Loucy (cell line): Measurements from ENCODE around the gene AGBL1.

Experiments
- H2AFZ ChIP-seq: fragments of 200-600 bp; sonication (generic); 2 replicates; pipeline ENCODE4 v1.6.0; 2016; ENCODE audit warnings: antibody characterized with exemption, mild to moderate bottlenecking, low read length, moderate library complexity
- H3F3A ChIP-seq: fragments of 200-600 bp; 2 replicates; pipeline ENCODE4 v1.6.0; 2016; ENCODE audit warnings: antibody characterized with exemption, low read depth, mild to moderate bottlenecking
- H3K27me3 ChIP-seq: fragments of 200-600 bp; sonication (generic); 2 replicates; pipeline ENCODE4 v1.6.1; 2014; ENCODE audit warnings: low read length, mild to moderate bottlenecking; ENCODE audit not compliant: insufficient read depth, poor library complexity, severe bottlenecking
- H3K36me3 ChIP-seq: fragments of 200-600 bp; sonication (generic); 2 replicates; pipeline ENCODE4 v1.6.1; 2016; ENCODE audit warnings: low read length; ENCODE audit not compliant: insufficient read depth
- H3K4me1 ChIP-seq: fragments of 200-600 bp; sonication (generic); 2 replicates; pipeline ENCODE4 v1.5.1; 2014; ENCODE audit warnings: low read length, mild to moderate bottlenecking; ENCODE audit not compliant: insufficient read depth, poor library complexity, severe bottlenecking
- H3K4me2 ChIP-seq: fragments of 200-600 bp; sonication (generic); 2 replicates; pipeline ENCODE4 v1.6.0; 2014; ENCODE audit warnings: antibody characterized with exemption, low read length, low read depth, mild to moderate bottlenecking; ENCODE audit not compliant: poor library complexity, severe bottlenecking
- H3K4me3 ChIP-seq: fragments of 200-600 bp; sonication (generic); 2 replicates; pipeline ENCODE4 v1.5.1; 2014; ENCODE audit warnings: low read length, mild to moderate bottlenecking, mixed read lengths; ENCODE audit not compliant: poor library complexity, severe bottlenecking
- H3K79me2 ChIP-seq: fragments of 200-600 bp; sonication (generic); 2 replicates; pipeline ENCODE4 v1.6.1; 2014; ENCODE audit warnings: low read length; ENCODE audit not compliant: insufficient read depth
- H3K9ac ChIP-seq: fragments of 200-600 bp; sonication (generic); 2 replicates; pipeline ENCODE4 v1.6.0; 2014; ENCODE audit warnings: mild to moderate bottlenecking, low read depth, low read length, moderate library complexity; ENCODE audit not compliant: poor library complexity, severe bottlenecking
- H3K9me2 ChIP-seq: fragments of 200-600 bp; sonication (generic); replicated peaks from 2 replicates; pipeline ENCODE4 v1.6.1; 2016; ENCODE audit warnings: low read depth, low read length, mixed read lengths
- H3K9me3 ChIP-seq: fragments of 200-600 bp; sonication (generic); 2 replicates; pipeline ENCODE4 v1.6.1; 2014; ENCODE audit warnings: mild to moderate bottlenecking, antibody characterized with exemption, low read length, low read depth; ENCODE audit not compliant: insufficient read depth
- H4K20me1 ChIP-seq: fragments of 200-600 bp; sonication (generic); 2 replicates; pipeline ENCODE4 v1.6.0; 2014; ENCODE audit warnings: antibody characterized with exemption, low read length, mild to moderate bottlenecking; ENCODE audit not compliant: insufficient read depth, poor library complexity, severe bottlenecking
- EZH2phosphoT487 ChIP-seq: fragments of 200-600 bp; IDR thresholded peaks from 2 replicates; pipeline ENCODE4 v1.6.1; 2018; ENCODE audit warnings: antibody characterized with exemption, mild to moderate bottlenecking, moderate library complexity, borderline replicate concordance
- TF ChIP-seq, protein P1 (sequence below): fragments of 200-600 bp; sonication (generic); conservative IDR thresholded peaks from 2 replicates; pipeline ENCODE4 v1.5.1; 2014; ENCODE audit warnings: mild to moderate bottlenecking, antibody characterized with exemption, low read length

AGBL1 gene

DNA sequence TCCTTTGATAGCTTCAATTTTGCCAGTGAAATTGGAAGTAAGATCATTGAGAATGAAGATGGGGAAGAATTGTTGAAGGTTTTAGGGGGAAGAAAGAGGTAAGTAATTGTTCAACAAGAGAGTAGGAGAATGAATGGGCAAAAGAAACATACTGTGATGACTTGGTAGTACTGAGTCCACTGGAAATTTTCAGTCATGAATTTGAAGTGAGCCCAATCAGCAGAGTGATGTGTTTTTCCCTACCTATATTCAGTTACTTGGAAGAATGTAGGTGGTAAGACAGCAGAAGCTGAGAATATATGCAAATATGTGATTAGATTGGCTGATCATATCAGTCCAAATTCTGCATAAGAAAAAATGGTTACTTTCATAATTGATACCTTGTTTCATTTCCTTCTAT is 569.6 kb downstream of the AGBL1 start:
- no peaks in the 10 kb centered on the region for H3K36me3 ChIP-seq
- no peak overlapping the region for H2AFZ ChIP-seq
- no peaks in the 10 kb centered on the region for H3K9me3 ChIP-seq

GRCh38 chr15:86650094-86650493 is 570.4 kb downstream of the AGBL1 start:
- TF ChIP-seq, protein P1, sequence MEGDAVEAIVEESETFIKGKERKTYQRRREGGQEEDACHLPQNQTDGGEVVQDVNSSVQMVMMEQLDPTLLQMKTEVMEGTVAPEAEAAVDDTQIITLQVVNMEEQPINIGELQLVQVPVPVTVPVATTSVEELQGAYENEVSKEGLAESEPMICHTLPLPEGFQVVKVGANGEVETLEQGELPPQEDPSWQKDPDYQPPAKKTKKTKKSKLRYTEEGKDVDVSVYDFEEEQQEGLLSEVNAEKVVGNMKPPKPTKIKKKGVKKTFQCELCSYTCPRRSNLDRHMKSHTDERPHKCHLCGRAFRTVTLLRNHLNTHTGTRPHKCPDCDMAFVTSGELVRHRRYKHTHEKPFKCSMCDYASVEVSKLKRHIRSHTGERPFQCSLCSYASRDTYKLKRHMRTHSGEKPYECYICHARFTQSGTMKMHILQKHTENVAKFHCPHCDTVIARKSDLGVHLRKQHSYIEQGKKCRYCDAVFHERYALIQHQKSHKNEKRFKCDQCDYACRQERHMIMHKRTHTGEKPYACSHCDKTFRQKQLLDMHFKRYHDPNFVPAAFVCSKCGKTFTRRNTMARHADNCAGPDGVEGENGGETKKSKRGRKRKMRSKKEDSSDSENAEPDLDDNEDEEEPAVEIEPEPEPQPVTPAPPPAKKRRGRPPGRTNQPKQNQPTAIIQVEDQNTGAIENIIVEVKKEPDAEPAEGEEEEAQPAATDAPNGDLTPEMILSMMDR, result no peak
- TF ChIP-seq EZH2phosphoT487, result no peak
- H3K36me3 ChIP-seq, result no peaks in the 10 kb centered on the region
- no peaks in the 10 kb centered on the region for H3K79me2 ChIP-seq
- peak overlapping the region; percentile 19 for H3K4me3 ChIP-seq
- peak overlapping the region; percentile 40 for H3K4me2 ChIP-seq
- no peak overlapping the region for H3K9ac ChIP-seq
- H2AFZ ChIP-seq, result peak overlapping the region; percentile 72
- no peaks in the 10 kb centered on the region for H3K9me2 ChIP-seq
- no peaks in the 10 kb centered on the region for H3K27me3 ChIP-seq
- H4K20me1 ChIP-seq, result no peaks in the 10 kb centered on the region
- H3K4me1 ChIP-seq, result peaks cover 4% of the 10 kb centered on the region
- no peaks in the 10 kb centered on the region for H3K9me3 ChIP-seq
- H3F3A ChIP-seq, result no peaks in the 10 kb centered on the region

More for the DNA sequence above, 569.6 kb downstream of the AGBL1 start:
- no peak for TF ChIP-seq EZH2phosphoT487
- TF ChIP-seq, protein P1, result no peak
- no peak overlapping the region for H3K4me3 ChIP-seq
- no peaks in the 10 kb centered on the region for H3K27me3 ChIP-seq
- H3K9ac ChIP-seq, result no peak overlapping the region
- peaks cover 4% of the 10 kb centered on the region for H3K4me1 ChIP-seq
- H3K9me2 ChIP-seq, result no peaks in the 10 kb centered on the region
- H3F3A ChIP-seq, result no peaks in the 10 kb centered on the region
- H4K20me1 ChIP-seq, result no peaks in the 10 kb centered on the region
- no peak overlapping the region for H3K4me2 ChIP-seq
- no peaks in the 10 kb centered on the region for H3K79me2 ChIP-seq

- no peaks in the 10 kb centered on the region for H3F3A ChIP-seq
- no peaks in the 10 kb centered on the region for H3K79me2 ChIP-seq
- no peak overlapping the region for H3K4me3 ChIP-seq
- H3K36me3 ChIP-seq, result no peaks in the 10 kb centered on the region
- no peaks in the 10 kb centered on the region for H3K9me2 ChIP-seq
- no peak overlapping the region for H2AFZ ChIP-seq
- H3K27me3 ChIP-seq, result no peaks in the 10 kb centered on the region
- no peaks in the 10 kb centered on the region for H4K20me1 ChIP-seq
- peaks cover 4% of the 10 kb centered on the region for H3K4me1 ChIP-seq
- no peak overlapping the region for H3K9ac ChIP-seq
- no peaks in the 10 kb centered on the region for H3K9me3 ChIP-seq
- H3K4me2 ChIP-seq, result no peak overlapping the region
- no peak for TF ChIP-seq EZH2phosphoT487
- TF ChIP-seq, protein P1, result no peak
These were observed 573.9 kb downstream of the AGBL1 start for GRCh38 chr15:86653344-86654197.
